ENCODE data around the gene STOX1. TPM values are rescaled to one million over a fixed set of nuclear protein-coding genes. Genes with fewer than 3 reads are reported as not detected.
"Not testable (repeated sequence)": the region's sequence is repeated elsewhere in the genome, so short reads cannot be mapped to it uniquely, and the experiment has no call there.

Gene STOX1
- polyA plus RNA-seq, 1 donor = 5.8 TPM

GRCh38 chr10:68925489-68925888 is 98.2 kb downstream of the STOX1 start:
- Histone ChIP-seq H3K4me3 (ENCODE audit: low read length) (no peak overlapping the region), H3K27me3 (ENCODE audit: control insufficient read depth, insufficient read depth, low read length) (no peaks in the 10 kb centered on the region), H3K4me1 (ENCODE audit: control insufficient read depth, insufficient read depth, low read length) (no peaks in the 10 kb centered on the region), H3K9me3 (ENCODE audit: control insufficient read depth, low read depth, low read length) (no peaks in the 10 kb centered on the region), H3K36me3 (ENCODE audit: control insufficient read depth, insufficient read depth, low read length) (peaks cover 29% of the 10 kb centered on the region), H3K27ac (ENCODE audit: low read length) (no peak overlapping the region)
- no peak for DNase-seq
- no CpG with 5 or more reads among the region's 4 CpGs for WGBS (ENCODE audit: insufficient coverage, low lambda C conversion rate)

- not testable (repeated sequence) for H3K27me3 ChIP-seq (ENCODE audit: control insufficient read depth, insufficient read depth, low read length)
- WGBS (ENCODE audit: insufficient coverage, low lambda C conversion rate) = 100% methylated on average over 1 of the region's 2 CpGs
These were observed 101.8 kb downstream of the STOX1 start for GRCh38 chr10:68929157-68929556.

GRCh38 chr10:68929888-68930287 is 102.6 kb downstream of the STOX1 start:
- H3K36me3 ChIP-seq (ENCODE audit: control insufficient read depth, insufficient read depth, low read length) = peaks cover 40% of the 10 kb centered on the region
- H3K4me3 ChIP-seq (ENCODE audit: low read length); H3K4me1 ChIP-seq (ENCODE audit: control insufficient read depth, insufficient read depth, low read length); H3K27me3 ChIP-seq (ENCODE audit: control insufficient read depth, insufficient read depth, low read length); H3K9me3 ChIP-seq (ENCODE audit: control insufficient read depth, low read depth, low read length); H3K27ac ChIP-seq (ENCODE audit: low read length); DNase-seq: not testable (repeated sequence)
- WGBS (ENCODE audit: insufficient coverage, low lambda C conversion rate) = 100% methylated on average over 1 of the region's 8 CpGs

More at GRCh38 chr10:68929157-68929556, 101.8 kb downstream of the STOX1 start:
- DNase-seq; H3K9me3 ChIP-seq (ENCODE audit: control insufficient read depth, low read depth, low read length); H3K4me3 ChIP-seq (ENCODE audit: low read length); H3K4me1 ChIP-seq (ENCODE audit: control insufficient read depth, insufficient read depth, low read length); H3K27ac ChIP-seq (ENCODE audit: low read length): not testable (repeated sequence)
- H3K36me3 ChIP-seq (ENCODE audit: control insufficient read depth, insufficient read depth, low read length) = peaks cover 34% of the 10 kb centered on the region

DNA sequence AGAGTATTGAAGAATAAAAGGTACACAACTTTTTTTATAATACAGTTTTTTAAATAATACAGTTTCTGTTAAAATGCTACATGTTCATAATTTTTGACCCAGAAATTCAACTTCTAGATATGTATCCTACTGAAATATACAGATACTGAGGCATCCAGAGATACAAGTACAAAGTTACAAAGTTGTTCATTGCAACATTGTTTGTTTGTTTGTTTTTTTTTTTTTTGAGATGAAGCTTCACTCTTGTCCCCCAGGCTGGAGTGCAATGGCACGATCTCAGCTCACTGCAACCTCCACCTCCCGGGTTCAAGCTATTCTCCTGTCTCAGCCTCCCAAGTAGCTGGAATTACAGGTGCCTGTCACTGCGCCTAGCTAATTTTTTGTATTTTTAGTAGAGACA is 105.5 kb downstream of the STOX1 start:
- not testable (repeated sequence) for H3K27me3 ChIP-seq (ENCODE audit: control insufficient read depth, insufficient read depth, low read length); DNase-seq; H3K27ac ChIP-seq (ENCODE audit: low read length); H3K4me1 ChIP-seq (ENCODE audit: control insufficient read depth, insufficient read depth, low read length); H3K4me3 ChIP-seq (ENCODE audit: low read length); H3K9me3 ChIP-seq (ENCODE audit: control insufficient read depth, low read depth, low read length)
- peaks cover 36% of the 10 kb centered on the region for H3K36me3 ChIP-seq (ENCODE audit: control insufficient read depth, insufficient read depth, low read length)
- WGBS (ENCODE audit: insufficient coverage, low lambda C conversion rate) = no CpG with 5 or more reads among the region's 3 CpGs

DNA sequence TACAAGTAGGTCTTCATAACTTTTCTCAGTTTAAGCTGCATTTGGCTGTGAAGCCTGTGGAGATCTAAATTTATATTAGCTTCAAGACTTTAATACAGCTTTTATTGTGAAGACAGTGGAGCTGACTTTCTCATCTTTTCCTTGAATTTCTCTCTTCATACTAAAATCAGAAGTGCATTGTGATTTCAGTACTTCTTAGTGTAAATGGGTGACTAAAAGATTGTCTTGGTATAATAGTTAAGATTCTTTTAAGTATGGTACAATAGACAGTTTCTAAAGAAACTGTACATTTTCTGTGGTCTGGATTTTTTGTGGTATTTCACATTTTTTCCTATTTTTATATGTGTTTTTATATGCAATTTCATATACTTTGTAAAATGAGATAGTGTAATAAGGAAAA is 107.7 kb downstream of the STOX1 start:
- Histone ChIP-seq H3K9me3 (ENCODE audit: control insufficient read depth, low read depth, low read length) (no peaks in the 10 kb centered on the region), H3K36me3 (ENCODE audit: control insufficient read depth, insufficient read depth, low read length) (peaks cover 44% of the 10 kb centered on the region), H3K4me3 (ENCODE audit: low read length) (no peak overlapping the region), H3K27ac (ENCODE audit: low read length) (no peak overlapping the region), H3K27me3 (ENCODE audit: control insufficient read depth, insufficient read depth, low read length) (no peaks in the 10 kb centered on the region), H3K4me1 (ENCODE audit: control insufficient read depth, insufficient read depth, low read length) (no peaks in the 10 kb centered on the region)
- DNase-seq = no peak

DNA sequence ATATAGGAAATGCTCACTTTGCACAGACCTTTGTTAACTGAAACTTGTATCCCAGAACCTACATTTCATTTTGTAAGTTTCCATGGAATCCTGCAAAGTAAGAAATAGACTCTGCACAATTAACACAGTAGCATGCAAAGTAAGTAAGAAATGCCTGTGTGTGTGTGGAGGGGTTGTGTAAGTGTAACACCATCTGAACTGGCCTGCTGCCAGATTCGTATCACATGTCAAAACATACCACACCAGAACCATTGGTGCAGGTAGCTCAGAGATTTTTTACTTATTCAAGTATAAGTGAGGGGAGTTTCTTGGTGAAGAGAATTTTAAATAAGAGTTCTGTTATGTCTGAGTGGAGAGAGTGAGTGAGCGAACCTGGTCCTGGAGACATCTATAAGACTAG is 110.8 kb downstream of the STOX1 start:
- Histone ChIP-seq H3K36me3 (ENCODE audit: control insufficient read depth, insufficient read depth, low read length) (peaks cover 32% of the 10 kb centered on the region), H3K27me3 (ENCODE audit: control insufficient read depth, insufficient read depth, low read length) (no peaks in the 10 kb centered on the region), H3K4me1 (ENCODE audit: control insufficient read depth, insufficient read depth, low read length) (no peaks in the 10 kb centered on the region), H3K27ac (ENCODE audit: low read length) (no peak overlapping the region), H3K9me3 (ENCODE audit: control insufficient read depth, low read depth, low read length) (no peaks in the 10 kb centered on the region), H3K4me3 (ENCODE audit: low read length) (no peak overlapping the region)
- no peak for DNase-seq
- 100% methylated on average over 1 of the region's 2 CpGs for WGBS (ENCODE audit: insufficient coverage, low lambda C conversion rate)

- no peaks in the 10 kb centered on the region for H3K4me1 ChIP-seq (ENCODE audit: control insufficient read depth, insufficient read depth, low read length)
- no peaks in the 10 kb centered on the region for H3K9me3 ChIP-seq (ENCODE audit: control insufficient read depth, low read depth, low read length)
- no peak overlapping the region for H3K4me3 ChIP-seq (ENCODE audit: low read length)
- no peaks in the 10 kb centered on the region for H3K27me3 ChIP-seq (ENCODE audit: control insufficient read depth, insufficient read depth, low read length)
- H3K27ac ChIP-seq (ENCODE audit: low read length) = no peak overlapping the region
- DNase-seq = no peak
- H3K36me3 ChIP-seq (ENCODE audit: control insufficient read depth, insufficient read depth, low read length) = peaks cover 37% of the 10 kb centered on the region
- WGBS (ENCODE audit: insufficient coverage, low lambda C conversion rate) = 100% methylated on average over 1 of the region's 2 CpGs
These were observed 111.6 kb downstream of the STOX1 start for GRCh38 chr10:68938884-68939283.

- not testable (repeated sequence) for H3K9me3 ChIP-seq (ENCODE audit: control insufficient read depth, low read depth, low read length); H3K4me3 ChIP-seq (ENCODE audit: low read length); H3K27ac ChIP-seq (ENCODE audit: low read length); DNase-seq; H3K27me3 ChIP-seq (ENCODE audit: control insufficient read depth, insufficient read depth, low read length); H3K4me1 ChIP-seq (ENCODE audit: control insufficient read depth, insufficient read depth, low read length)
- peaks cover 36% of the 10 kb centered on the region for H3K36me3 ChIP-seq (ENCODE audit: control insufficient read depth, insufficient read depth, low read length)
These were observed 113.6 kb downstream of the STOX1 start for GRCh38 chr10:68940917-68941316.

Other genes with a start within 250 kb of the STOX1 start
- 86.8 TPM for gene CCAR1, start 106.3 kb upstream of the STOX1 start, polyA plus RNA-seq
- gene DDX50, start 73.8 kb downstream of the STOX1 start, polyA plus RNA-seq = 37.0 TPM
- gene DDX21, start 128.6 kb downstream of the STOX1 start, polyA plus RNA-seq = 50.6 TPM
- 21.8 TPM for gene KIFBP, start 161.3 kb downstream of the STOX1 start, polyA plus RNA-seq

All from large intestine (tissue), 3 donors.